GM11168 (cell line): ENCODE data around the gene PRSS2.

Experiments used
- in situ Hi-C: fragments of 300-500 bp; cut with MboI; formaldehyde crosslinking; loops from one replicate; pipeline ENCODE4 v1.12.0; 2022; ENCODE audit warnings: low sequenced_read_pairs; ENCODE audit not compliant: unreplicated experiment

PRSS2 gene

DNA sequence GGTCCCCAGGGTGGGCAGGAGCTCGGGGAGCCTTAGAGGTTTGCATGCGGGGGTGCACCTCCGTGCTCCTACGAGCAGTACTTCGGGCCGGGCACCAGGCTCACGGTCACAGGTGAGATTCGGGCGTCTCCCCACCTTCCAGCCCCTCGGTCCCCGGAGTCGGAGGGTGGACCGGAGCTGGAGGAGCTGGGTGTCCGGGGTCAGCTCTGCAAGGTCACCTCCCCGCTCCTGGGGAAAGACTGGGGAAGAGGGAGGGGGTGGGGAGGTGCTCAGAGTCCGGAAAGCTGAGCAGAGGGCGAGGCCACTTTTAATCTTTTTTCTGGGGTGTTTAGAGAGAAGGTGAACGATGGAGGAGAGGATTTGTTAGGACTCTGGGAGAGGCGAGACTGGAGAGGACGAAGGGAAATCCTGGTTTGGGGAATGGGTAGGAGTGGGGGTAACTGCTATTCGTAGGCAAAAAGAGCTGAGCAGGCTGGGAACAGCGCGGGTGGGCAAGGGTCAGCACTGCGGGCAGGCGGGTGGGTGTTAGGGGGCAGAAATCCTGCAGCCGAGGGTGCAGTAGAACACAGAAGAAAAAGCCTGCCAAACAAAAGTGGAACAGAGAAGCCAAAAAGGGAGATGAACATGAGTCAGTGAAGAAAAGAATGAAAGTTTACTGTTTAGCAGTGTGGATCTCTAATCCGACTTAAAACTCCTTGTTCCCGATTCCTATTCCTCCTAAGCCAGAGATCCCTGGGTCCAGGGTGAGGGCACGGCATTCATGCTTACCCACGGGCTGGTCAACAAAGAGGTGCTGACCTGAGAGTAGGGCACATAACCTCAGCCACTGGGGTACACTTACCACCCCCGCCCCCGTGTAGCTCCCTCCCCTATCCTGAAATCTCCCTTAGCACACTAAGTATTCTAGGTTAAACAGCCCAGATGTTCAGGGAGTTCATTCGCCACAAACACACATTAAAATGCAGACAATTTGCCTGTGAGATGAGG is 26.9 kb downstream of the PRSS2 start:
- in situ Hi-C loops: no loop called here

- in situ Hi-C loops: no loop called here
These were observed 28.0 kb downstream of the PRSS2 start for GRCh38 chr7:142798451-142799436.

- in situ Hi-C loops: no loop called here
These were observed 28.7 kb downstream of the PRSS2 start for GRCh38 chr7:142799437-142799835.

- in situ Hi-C loops: no loop called here
These were observed 29.3 kb downstream of the PRSS2 start for GRCh38 chr7:142800088-142800487.

DNA sequence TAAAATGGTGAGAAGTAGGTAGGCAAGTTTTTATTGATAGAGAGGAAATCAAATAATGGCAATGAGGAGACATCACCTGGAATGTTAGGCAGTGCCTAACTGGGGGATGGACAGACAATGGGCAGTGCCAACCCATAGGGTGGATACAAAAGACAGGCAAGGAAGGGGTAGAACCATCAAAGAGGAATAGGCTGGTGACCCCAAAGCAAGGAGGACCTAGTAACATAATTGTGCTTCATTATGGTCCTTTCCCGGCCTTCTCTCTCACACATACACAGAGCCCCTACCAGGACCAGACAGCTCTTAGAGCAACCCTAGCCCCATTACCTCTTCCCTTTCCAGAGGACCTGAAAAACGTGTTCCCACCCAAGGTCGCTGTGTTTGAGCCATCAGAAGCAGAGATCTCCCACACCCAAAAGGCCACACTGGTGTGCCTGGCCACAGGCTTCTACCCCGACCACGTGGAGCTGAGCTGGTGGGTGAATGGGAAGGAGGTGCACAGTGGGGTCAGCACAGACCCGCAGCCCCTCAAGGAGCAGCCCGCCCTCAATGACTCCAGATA is 30.0 kb downstream of the PRSS2 start:
- in situ Hi-C loops: no loop called here

- in situ Hi-C loops: no loop called here
These were observed 31.0 kb downstream of the PRSS2 start for GRCh38 chr7:142801601-142802295.

- in situ Hi-C loops: no loop called here
These were observed 31.5 kb downstream of the PRSS2 start for GRCh38 chr7:142802301-142802700.

DNA sequence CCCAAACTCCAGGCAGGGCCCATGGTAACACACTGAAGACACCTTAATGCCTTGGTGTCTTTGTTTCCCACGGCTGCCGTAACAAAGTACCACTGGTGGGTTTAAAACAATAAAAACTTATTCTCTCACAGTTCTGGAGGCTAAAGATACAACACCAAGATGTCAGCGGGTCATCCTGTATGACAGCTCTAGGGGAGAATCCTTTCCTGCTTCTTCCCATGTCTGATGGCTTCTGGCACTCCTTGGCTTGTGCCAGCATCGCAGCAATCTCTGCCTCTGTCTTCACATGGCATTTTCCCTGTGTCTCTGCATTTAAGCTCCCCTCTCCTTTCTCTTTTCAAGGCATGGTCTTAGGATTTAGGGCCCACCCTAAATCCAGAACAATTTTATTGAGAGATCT is 33.1 kb downstream of the PRSS2 start:
- in situ Hi-C loops: no loop called here

- in situ Hi-C loops: no loop called here
These were observed 34.0 kb downstream of the PRSS2 start for GRCh38 chr7:142804728-142805207.

GRCh38 chr7:142805350-142806021 is 34.7 kb downstream of the PRSS2 start:
- in situ Hi-C loops: no loop called here

- in situ Hi-C loops: no loop called here
These were observed 35.2 kb downstream of the PRSS2 start for GRCh38 chr7:142806022-142806356.

DNA sequence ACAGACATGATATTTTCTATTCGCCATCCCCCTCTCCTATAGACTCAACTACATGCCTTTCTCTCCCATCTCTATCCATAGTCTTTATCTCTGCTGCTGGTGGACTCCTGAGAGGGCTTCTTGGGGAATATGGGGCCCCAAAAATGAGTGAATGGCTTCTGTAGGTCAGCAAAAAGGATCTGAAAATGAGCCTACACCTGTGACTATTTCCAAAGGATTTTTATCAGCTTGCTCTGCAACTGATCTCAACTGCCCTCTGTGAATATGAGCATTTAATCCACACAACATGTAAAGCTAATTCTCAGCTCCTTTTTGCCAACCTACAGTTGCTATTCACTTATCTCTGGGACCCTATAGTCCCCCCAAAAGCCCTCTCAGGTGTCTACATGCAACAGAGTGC is 36.2 kb downstream of the PRSS2 start:
- in situ Hi-C loops: no loop called here

DNA sequence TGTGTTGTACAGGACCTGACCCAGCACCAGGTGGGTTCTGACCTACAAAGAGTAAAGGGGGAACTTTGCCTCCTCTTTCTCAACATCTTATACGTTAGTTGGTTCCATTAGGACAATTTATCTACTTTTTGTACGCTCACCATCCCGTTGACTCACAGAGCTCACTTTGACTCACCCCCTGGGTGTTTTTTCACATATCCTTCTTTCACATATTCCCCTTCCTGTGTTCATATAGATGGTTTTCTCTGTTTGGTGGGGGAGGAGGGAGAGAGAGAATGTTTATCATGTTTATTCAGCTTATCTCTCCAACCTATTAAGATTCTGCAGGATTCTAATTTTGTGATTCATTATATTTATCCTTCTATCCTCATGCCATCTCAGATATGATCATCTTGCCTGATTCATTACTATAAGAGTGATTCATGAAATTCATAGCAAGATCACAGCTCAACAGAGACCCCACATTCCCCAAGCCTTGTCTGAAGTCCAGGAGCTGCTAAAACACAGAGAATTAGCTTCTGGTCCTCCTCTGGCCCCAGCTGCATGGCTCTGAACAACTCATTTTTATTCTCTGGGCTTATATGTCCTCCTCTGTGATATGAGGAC is 37.2 kb downstream of the PRSS2 start:
- in situ Hi-C loops: no loop called here

DNA sequence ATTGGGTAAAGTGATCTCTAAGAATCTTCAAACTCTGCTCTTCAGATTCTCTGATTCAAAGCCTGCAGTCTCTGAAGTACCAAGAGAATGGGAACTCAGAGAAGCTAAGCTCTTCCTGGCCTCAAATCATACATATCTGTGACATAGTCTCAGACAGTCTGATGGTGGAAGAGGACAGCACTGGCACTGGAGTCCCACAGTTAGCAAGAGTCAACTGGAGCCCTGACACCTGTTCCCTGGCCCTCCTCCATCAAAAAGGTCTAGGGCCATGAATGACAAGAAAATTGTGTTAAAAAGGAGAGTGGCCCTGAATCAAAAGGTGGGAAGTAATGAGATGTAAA is 37.7 kb downstream of the PRSS2 start:
- in situ Hi-C loops: no loop called here

DNA sequence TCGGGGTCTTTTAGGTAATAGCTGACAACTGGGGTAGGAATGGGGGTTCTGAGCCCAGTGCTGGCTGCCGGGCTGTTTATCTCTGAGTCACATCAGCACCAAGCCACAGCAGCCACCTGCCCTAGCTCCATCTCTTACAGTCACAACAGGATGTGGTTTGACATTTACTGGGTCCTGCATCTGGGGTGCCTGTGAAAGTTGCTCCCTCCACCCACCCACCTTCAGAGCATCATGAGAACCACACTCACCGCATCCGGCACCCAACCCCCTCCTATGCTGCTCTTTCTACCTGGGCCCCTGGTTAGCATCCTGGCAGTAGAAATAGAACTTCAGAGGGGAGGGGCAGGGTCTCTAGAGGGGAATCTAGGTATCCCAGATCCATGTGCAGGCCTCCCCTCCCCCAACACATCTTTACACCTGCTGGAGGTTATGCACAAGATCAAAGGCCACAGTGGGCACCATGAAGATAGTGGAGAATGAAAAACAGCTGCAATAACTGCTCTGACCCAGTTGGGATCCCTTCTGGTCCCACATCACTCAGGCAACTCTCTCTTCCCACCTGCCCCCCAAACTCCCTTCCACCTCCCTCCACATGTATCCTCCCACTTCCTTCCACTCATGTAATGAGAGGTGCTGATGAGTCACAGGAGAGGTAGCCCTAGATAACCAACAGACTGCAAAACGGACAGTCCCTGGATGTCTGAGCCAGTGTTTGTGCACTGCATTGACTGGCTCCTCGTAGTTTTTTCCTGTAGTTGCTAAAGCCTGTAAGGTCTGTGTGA is 38.2 kb downstream of the PRSS2 start:
- in situ Hi-C loops: no loop called here

GRCh38 chr7:142809671-142810070 is 38.9 kb downstream of the PRSS2 start:
- in situ Hi-C loops: loop anchor here (5.0 kb wide), 1 partner anchor 177 kb away; no protein-coding TSS in a partner anchor

DNA sequence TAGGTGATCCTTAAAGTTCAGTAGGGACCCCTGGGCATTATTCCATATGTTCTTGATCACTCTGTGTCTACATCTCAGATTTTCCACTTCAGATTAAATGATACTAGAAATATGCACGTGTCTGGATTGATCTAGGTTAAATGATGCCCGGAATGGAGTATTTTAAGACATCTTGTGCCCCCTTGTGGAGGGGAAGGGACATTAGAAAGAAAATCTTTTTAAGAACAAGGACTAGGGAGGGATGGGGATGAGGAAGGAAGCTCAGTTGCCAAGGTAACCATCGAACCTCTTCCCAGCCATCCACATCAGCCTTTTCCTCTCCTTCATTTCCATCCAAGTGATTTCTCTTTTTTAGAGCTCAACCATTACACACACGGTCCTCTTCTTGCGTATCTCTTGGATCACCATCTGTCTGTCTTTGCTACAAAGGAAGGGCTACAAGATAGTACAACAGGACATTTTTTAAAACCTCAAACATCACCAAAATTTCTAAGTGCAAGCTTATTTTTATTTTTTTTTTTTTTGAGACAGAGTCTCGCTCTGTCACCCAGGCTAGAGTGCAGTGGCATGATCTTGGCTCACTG is 40.5 kb downstream of the PRSS2 start:
- in situ Hi-C loops: loop anchor here (5.0 kb wide), 1 partner anchor 179 kb away; no protein-coding TSS in a partner anchor
